DND-41 (cell line): ENCODE data around the gene TMEM269.

Experiments used
- ATAC-seq: fragments of 200-7000 bp; cut with Tn5 transposase; 3 replicates; pipeline ENCODE4 v1.9.1; 2021; ENCODE audit warnings: low read depth; ENCODE audit not compliant: insufficient read depth
- DNase-seq: peaks from one replicate; pipeline ENCODE4 v3.0.0-alpha.2; 2020
- H2AFZ ChIP-seq: 2 replicates; pipeline ENCODE4 v1.6.0; 2012; ENCODE audit warnings: low read depth, low read length
- H3K27ac ChIP-seq: 2 replicates; pipeline ENCODE4 v1.5.1; 2012; ENCODE audit warnings: low read length, inconsistent platforms
- H3K27me3 ChIP-seq: fragments of 200-600 bp; sonication (generic); 2 replicates; pipeline ENCODE4 v1.6.0; 2012; ENCODE audit warnings: low read length, mild to moderate bottlenecking, inconsistent platforms; ENCODE audit not compliant: insufficient read depth, poor library complexity
- H3K36me3 ChIP-seq: 2 replicates; pipeline ENCODE4 v1.5.1; 2012; ENCODE audit warnings: low read length, inconsistent platforms; ENCODE audit not compliant: insufficient read depth
- H3K4me1 ChIP-seq: 2 replicates; pipeline ENCODE4 v1.5.1; 2012; ENCODE audit warnings: mild to moderate bottlenecking, low read length; ENCODE audit not compliant: insufficient read depth
- H3K4me2 ChIP-seq: 2 replicates; pipeline ENCODE4 v1.6.0; 2012; ENCODE audit warnings: mild to moderate bottlenecking, moderate library complexity, low read length, inconsistent platforms; ENCODE audit not compliant: insufficient read depth
- H3K4me3 ChIP-seq, 2 experiments: fragments of 200-600 bp in 1 of 2; shearing (Covaris generic) in 1 of 2; 2 replicates each; pipeline ENCODE4 v1.5.1; 2012 to 2016; ENCODE audit warnings: inconsistent platforms in 2 of 2, low read length in 2 of 2, mild to moderate bottlenecking in 2 of 2, low read depth in 1 of 2, moderate library complexity in 1 of 2
- H3K79me2 ChIP-seq: 2 replicates; pipeline ENCODE4 v1.6.0; 2012; ENCODE audit warnings: low read length, inconsistent platforms; ENCODE audit not compliant: insufficient read depth
- H3K9ac ChIP-seq: 2 replicates; pipeline ENCODE4 v1.6.0; 2012; ENCODE audit warnings: low read depth, mild to moderate bottlenecking, inconsistent platforms, low read length, moderate library complexity
- H3K9me3 ChIP-seq: 2 replicates; pipeline ENCODE4 v1.5.1; 2012; ENCODE audit warnings: low read length, moderate library complexity, mild to moderate bottlenecking, inconsistent platforms; ENCODE audit not compliant: insufficient read depth, severe bottlenecking
- H4K20me1 ChIP-seq: 2 replicates; pipeline ENCODE4 v1.6.0; 2012; ENCODE audit warnings: low read length; ENCODE audit not compliant: insufficient read depth
- CTCF ChIP-seq: IDR thresholded peaks from 2 replicates; pipeline ENCODE4 v1.5.1; 2012; ENCODE audit warnings: borderline replicate concordance, low read length, moderate library complexity, mild to moderate bottlenecking; ENCODE audit not compliant: poor library complexity, severe bottlenecking; ENCODE audit errors: extremely low read depth
- EZH2 ChIP-seq: IDR thresholded peaks from 3 replicates; pipeline ENCODE4 v1.6.1; 2012; ENCODE audit warnings: borderline replicate concordance, low read depth, mild to moderate bottlenecking, moderate library complexity, low read length, inconsistent platforms; ENCODE audit not compliant: severe bottlenecking

Gene TMEM269

DNA sequence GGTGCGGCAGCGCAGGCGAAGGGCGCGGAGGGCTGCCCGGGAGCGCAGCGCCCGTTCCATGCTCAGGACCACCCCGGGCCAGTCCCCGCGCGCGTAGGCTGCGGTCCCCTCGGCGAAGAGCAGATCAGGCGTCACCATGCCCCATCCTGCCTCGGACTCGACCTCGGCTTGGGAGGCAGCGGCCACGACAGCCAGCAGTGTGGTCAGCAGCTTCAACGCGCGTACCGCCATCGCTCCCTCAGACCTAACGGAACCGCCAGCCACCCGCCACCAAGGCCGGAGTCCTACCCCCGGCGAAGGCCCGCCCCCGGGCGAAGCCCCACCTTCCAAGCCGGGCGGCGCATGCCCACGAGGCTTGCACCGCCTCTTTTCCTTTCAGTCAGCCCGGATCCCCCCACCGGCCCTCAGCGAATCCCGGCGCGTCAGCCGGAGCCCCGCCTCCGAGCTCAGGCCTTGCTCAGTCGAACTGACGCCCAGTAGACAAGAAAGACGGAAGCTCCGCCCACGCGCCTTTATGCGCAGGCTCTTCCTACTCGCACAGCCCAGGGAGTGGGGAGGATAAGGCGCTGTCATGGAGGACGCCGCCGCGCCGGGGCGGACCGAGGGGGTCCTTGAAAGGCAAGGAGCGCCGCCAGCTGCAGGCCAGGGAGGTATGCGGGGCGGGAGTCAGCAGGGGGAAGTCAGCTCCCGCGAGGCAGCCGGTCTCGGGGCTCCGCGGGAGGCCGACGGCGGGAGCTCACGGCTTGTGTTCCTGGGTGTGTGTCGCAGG is 17.9 kb upstream of the TMEM269 start, which contains the start of the genes C1orf50 and P3H1:
TSS of gene C1orf50 (plus strand) at position 509 of the 769 bp plus-strand sequence. CDS start at position 572, 63 bp downstream.
TSS of gene P3H1 (minus strand) at position 288 of the 769 bp plus-strand sequence. CDS start at position 231, 57 bp downstream.
- peak within 1 kb of the TSS; percentile 89 for H2AFZ ChIP-seq
- H4K20me1 ChIP-seq, result no peaks in the 10 kb centered on the region; the same call in 1 of the 2 replicates
- H3K79me2 ChIP-seq, result peaks cover 64% of the 10 kb centered on the region
- H3K4me3 ChIP-seq, result peak within 1 kb of the TSS; percentile 51 to 75
- ATAC-seq, result peak; percentile 91
- TF ChIP-seq EZH2 (no peak), CTCF (no peak)
- H3K9me3 ChIP-seq, result no peaks in the 10 kb centered on the region
- peak within 1 kb of the TSS; percentile 85 for H3K9ac ChIP-seq
- H3K4me1 ChIP-seq, result peaks cover 32% of the 10 kb centered on the region
- peak within 1 kb of the TSS; percentile 88 for H3K4me2 ChIP-seq
- H3K36me3 ChIP-seq, result peaks cover 5% of the 10 kb centered on the region; the same call in 1 of the 2 replicates
- H3K27ac ChIP-seq, result peak within 1 kb of the TSS; percentile 83
- peak; percentile 100 for DNase-seq
- no peaks in the 10 kb centered on the region for H3K27me3 ChIP-seq

GRCh38 chr1:42767510-42768000 is 17.2 kb upstream of the TMEM269 start:
- Histone ChIP-seq H3K36me3 (no peaks in the 10 kb centered on the region), H3K4me3 (peak overlapping the region; percentile 51 to 75), H3K9me3 (no peaks in the 10 kb centered on the region), H3K4me1 (peaks cover 32% of the 10 kb centered on the region), H3K79me2 (peaks cover 68% of the 10 kb centered on the region), H4K20me1 (no peaks in the 10 kb centered on the region; the same call in 1 of the 2 replicates), H3K9ac (peak overlapping the region; percentile 85), H3K4me2 (peak overlapping the region; percentile 88), H2AFZ (peak overlapping the region; percentile 89), H3K27ac (peak overlapping the region; percentile 83), H3K27me3 (no peaks in the 10 kb centered on the region)
- TF ChIP-seq CTCF (no peak), EZH2 (no peak)
- DNase-seq, result no peak
- peak; percentile 49 for ATAC-seq

- Histone ChIP-seq H3K9ac (peak overlapping the region; percentile 85), H3K79me2 (peaks cover 70% of the 10 kb centered on the region), H3K4me1 (peaks cover 32% of the 10 kb centered on the region), H3K9me3 (no peaks in the 10 kb centered on the region), H3K4me2 (peak overlapping the region; percentile 88), H4K20me1 (no peaks in the 10 kb centered on the region; the same call in 1 of the 2 replicates), H2AFZ (peak overlapping the region; percentile 89), H3K4me3 (peak overlapping the region; percentile 51 to 75; a peak in 3 of 4 replicates), H3K27me3 (no peaks in the 10 kb centered on the region), H3K36me3 (peaks cover 2% of the 10 kb centered on the region; the same call in 1 of the 2 replicates), H3K27ac (peak overlapping the region; percentile 83; the same call in 1 of the 2 replicates)
- TF ChIP-seq CTCF, result no peak
- TF ChIP-seq EZH2, result no peak
- ATAC-seq, result no peak
- no peak for DNase-seq
Observed at GRCh38 chr1:42768172-42768571, 16.6 kb upstream of the TMEM269 start.
